Type B pancreatic cell (in vitro differentiated cells): ENCODE data around the gene UCN. TPM values are rescaled to one million over a fixed set of nuclear protein-coding genes. Genes with fewer than 3 reads are reported as not detected.

Source experiments
- DNase-seq: peaks from one replicate; pipeline ENCODE4 v3.0.0; 2021; ENCODE audit warnings: mixed read lengths; ENCODE audit not compliant: unreplicated experiment; ENCODE audit errors: extremely low spot score
- H3K27ac Mint-ChIP-seq: 2 replicates; pipeline ENCODE4 v1.8.0; 2021; ENCODE audit warnings: mild to moderate bottlenecking, mixed read lengths
- H3K27me3 Mint-ChIP-seq: 2 replicates; pipeline ENCODE4 v1.8.0; 2021; ENCODE audit warnings: mixed read lengths
- H3K36me3 Mint-ChIP-seq: 2 replicates; pipeline ENCODE4 v1.8.0; 2021; ENCODE audit warnings: mixed read lengths
- H3K4me1 Mint-ChIP-seq: one replicate; pipeline ENCODE4 v1.8.0; 2021; ENCODE audit warnings: mixed read lengths; ENCODE audit not compliant: unreplicated experiment
- H3K4me3 Mint-ChIP-seq: 2 replicates; pipeline ENCODE4 v1.8.0; 2021; ENCODE audit warnings: mild to moderate bottlenecking, mixed read lengths
- H3K9me3 Mint-ChIP-seq: 2 replicates; pipeline ENCODE4 v1.8.0; 2021; ENCODE audit warnings: mixed read lengths
- CTCF ChIP-seq: fragments of 200-600 bp; sonication (generic); conservative IDR thresholded peaks from 2 replicates; pipeline ENCODE4 v1.5.0; 2021; ENCODE audit warnings: antibody characterized with exemption, mild to moderate bottlenecking
- total RNA-seq: library from RNA; stranded (reverse); gene quantifications from 2 replicates; pipeline ENCODE4 v1.2.1, GENCODE V29; 2021; ENCODE audit warnings: low replicate concordance

The UCN gene
- total RNA-seq, 1 donor from 2014 or later, result 4.1 TPM

DNA sequence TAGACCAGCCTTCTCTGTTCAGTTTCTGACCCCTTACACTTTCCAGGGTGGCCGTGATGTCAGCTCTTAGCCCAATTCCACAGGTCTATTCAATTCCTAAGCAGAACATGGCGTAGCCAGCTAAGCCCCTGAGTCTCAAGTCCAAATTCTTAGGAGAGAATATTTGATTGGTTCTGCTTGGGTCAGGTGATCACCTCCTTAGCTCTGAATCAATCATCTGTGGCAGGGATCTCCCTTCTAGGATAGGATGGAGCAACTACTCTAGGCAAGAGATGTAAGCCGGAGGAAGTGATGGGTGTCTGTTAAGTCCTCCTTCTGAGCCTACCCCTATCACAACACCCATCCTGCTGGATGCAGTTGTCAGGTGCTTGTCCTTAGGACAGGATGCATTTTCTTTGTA lies 11.1 kb downstream of the UCN start:
- Mint-ChIP-seq H3K27ac (no peak overlapping the region), H3K36me3 (no peaks in the 10 kb centered on the region), H3K4me3 (no peak overlapping the region), H3K4me1 (peaks cover 7% of the 10 kb centered on the region), H3K27me3 (peaks cover 42% of the 10 kb centered on the region), H3K9me3 (no peaks in the 10 kb centered on the region)
- DNase-seq, result no peak
- no peak for TF ChIP-seq CTCF

DNA sequence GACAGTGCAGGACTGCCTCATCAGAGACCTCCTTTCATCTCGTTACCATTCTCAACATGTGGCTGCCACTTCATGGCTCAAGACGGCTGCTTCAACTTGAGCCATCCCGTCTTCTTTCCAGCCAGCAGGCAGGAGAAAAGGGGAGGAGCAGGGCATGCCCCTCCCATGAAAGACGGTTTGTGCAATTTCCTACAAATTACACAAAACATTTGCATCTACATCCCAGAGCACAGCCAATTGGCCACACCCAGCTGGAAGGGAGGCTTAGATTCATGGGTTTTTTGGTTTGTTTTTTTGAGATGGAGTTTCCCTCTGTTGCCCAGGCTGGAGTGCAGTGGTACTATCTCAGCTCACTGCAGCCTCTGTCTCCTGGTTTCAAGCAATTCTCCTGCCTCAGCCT lies 11.8 kb downstream of the UCN start:
- no peak for TF ChIP-seq CTCF
- Mint-ChIP-seq H3K36me3 (no peaks in the 10 kb centered on the region), H3K9me3 (no peaks in the 10 kb centered on the region), H3K27me3 (peaks cover 48% of the 10 kb centered on the region), H3K27ac (no peak overlapping the region), H3K4me1 (peaks cover 7% of the 10 kb centered on the region), H3K4me3 (no peak overlapping the region)
- no peak for DNase-seq

DNA sequence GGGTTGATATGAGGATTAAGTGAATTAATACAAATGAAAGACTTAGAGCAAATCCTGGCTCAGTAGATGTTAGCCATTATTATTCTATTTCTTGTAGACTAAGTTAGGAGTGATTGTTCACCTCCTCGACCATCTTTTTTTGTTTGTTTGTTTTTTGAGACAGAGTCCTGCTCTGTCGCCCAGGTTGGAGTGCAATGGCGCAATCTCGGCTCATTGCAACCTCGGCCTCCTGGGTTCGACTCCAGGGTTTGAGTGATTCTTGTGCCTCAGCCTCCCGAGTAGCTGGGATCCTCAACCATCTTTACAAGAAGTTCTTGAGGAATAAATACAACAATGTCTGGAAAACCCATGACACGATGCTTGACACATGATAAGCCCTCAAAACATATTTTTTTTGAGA lies 13.3 kb downstream of the UCN start:
- no peak overlapping the region for H3K4me3 Mint-ChIP-seq
- H3K4me1 Mint-ChIP-seq, result peaks cover 7% of the 10 kb centered on the region
- H3K36me3 Mint-ChIP-seq, result no peaks in the 10 kb centered on the region
- no peak for DNase-seq
- H3K27me3 Mint-ChIP-seq, result peaks cover 46% of the 10 kb centered on the region
- H3K9me3 Mint-ChIP-seq, result no peaks in the 10 kb centered on the region
- no peak for TF ChIP-seq CTCF
- H3K27ac Mint-ChIP-seq, result no peak overlapping the region

DNA sequence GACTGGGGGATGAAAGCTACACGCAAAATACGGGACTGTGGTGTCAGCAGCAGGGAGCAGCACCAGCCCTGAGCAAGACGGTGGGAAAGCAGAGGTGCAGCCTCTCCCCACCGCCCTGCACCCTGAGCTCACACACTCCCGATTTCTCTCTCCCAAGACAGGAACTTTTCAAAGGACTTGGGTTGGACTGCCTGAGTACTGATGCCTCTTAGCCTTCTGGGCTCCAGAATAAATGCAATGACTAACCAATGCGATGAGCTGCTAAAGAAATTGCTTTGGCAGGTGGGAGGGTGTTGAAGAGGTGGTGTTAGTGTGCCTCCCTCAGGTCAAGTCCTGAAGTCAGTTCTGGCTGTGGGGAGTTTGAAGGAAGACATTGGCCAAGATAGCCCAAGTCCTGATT lies 16.4 kb downstream of the UCN start:
- TF ChIP-seq CTCF, result no peak
- no peak for DNase-seq
- peaks cover 53% of the 10 kb centered on the region for H3K27me3 Mint-ChIP-seq
- no peak overlapping the region for H3K27ac Mint-ChIP-seq
- no peaks in the 10 kb centered on the region for H3K36me3 Mint-ChIP-seq
- H3K4me1 Mint-ChIP-seq, result peaks cover 7% of the 10 kb centered on the region
- H3K9me3 Mint-ChIP-seq, result no peaks in the 10 kb centered on the region
- H3K4me3 Mint-ChIP-seq, result no peak overlapping the region

- Mint-ChIP-seq H3K27ac (no peak overlapping the region), H3K4me3 (no peak overlapping the region), H3K27me3 (peaks cover 57% of the 10 kb centered on the region), H3K4me1 (peaks cover 7% of the 10 kb centered on the region), H3K9me3 (no peaks in the 10 kb centered on the region), H3K36me3 (no peaks in the 10 kb centered on the region)
- no peak for DNase-seq
- TF ChIP-seq CTCF, result no peak
These were observed 17.7 kb downstream of the UCN start for GRCh38 chr2:27290549-27290948.

- H3K36me3 Mint-ChIP-seq, result no peaks in the 10 kb centered on the region
- DNase-seq, result no peak
- no peak overlapping the region for H3K27ac Mint-ChIP-seq
- peaks cover 73% of the 10 kb centered on the region for H3K27me3 Mint-ChIP-seq
- no peaks in the 10 kb centered on the region for H3K9me3 Mint-ChIP-seq
- no peak overlapping the region for H3K4me3 Mint-ChIP-seq
- H3K4me1 Mint-ChIP-seq, result peaks cover 7% of the 10 kb centered on the region
- no peak for TF ChIP-seq CTCF
These were observed 19.6 kb downstream of the UCN start for GRCh38 chr2:27288610-27289009.
